Epidermal melanocyte (primary cell): Measurements from ENCODE around the gene MARCHF6.
"Not testable (repeated sequence)": the region's sequence is repeated elsewhere in the genome, so short reads cannot be mapped to it uniquely, and the experiment has no call there.

ENCODE experiments used
- DNase-seq: peaks from one replicate; pipeline ENCODE4 v3.0.0; 2011; ENCODE audit warnings: low spot score; ENCODE audit not compliant: insufficient read length

The MARCHF6 gene

DNA sequence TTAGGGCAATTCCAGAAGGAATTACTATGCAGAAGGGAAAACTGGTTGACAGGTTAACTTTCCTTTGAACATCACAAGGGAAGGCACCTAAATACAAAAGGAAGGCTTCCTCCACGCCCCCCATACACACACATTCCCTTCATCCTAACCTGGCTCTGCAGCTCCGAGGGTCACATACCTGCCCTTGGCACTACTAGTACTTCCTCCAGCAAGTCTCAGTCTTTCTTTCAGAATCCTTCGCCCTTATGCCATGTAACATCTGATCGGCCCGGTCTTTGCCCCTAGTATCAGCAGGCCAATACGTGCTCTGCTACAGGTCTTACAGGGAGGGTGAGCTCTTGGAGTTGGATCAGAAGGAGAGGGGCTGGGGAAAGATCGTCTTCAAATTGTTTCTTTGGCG lies 1.6 kb upstream of the MARCHF6 start:
- no peak for DNase-seq

DNA sequence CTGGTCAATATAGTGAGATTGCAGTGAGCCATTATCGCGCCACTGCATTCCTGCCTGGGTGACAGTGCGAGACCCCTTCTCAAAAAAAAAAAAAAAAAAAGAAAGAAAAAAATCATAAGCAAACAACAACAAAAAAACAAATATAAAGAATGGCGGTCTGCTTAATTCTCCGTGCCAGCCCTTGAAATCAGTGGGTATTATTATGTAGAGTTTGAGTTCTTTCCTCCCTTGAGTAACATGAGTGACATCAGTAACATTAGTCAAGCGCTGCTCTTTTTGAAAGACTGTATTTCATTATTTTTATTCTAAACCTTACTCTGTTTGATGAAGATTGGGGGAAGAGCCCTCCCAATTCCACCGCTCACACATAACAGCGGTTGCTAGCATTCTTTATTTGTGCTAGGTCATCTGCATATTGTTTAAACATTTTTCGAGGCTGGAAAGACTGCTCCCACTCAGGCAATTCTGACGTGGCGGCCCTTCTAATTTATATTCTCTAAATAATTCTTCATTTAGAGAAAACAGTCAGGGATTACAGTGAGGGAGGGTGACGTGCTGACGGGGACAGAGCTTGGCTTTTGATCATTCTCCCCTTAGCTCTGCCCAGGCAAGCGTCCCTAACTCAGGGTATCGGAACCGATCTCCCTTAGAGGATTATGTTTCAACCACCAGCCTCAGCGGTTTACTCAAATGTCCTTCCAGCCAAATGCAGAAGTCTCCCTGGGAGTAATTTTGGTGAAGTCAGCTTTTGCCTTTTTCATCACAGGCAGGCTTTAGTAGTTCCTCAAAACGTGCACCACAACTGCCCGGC lies 860 bp upstream of the MARCHF6 start:
- DNase-seq, result no peak

- no peak for DNase-seq
Measured at GRCh38 chr5:10354048-10354872, 765 bp downstream of the MARCHF6 start.

DNA sequence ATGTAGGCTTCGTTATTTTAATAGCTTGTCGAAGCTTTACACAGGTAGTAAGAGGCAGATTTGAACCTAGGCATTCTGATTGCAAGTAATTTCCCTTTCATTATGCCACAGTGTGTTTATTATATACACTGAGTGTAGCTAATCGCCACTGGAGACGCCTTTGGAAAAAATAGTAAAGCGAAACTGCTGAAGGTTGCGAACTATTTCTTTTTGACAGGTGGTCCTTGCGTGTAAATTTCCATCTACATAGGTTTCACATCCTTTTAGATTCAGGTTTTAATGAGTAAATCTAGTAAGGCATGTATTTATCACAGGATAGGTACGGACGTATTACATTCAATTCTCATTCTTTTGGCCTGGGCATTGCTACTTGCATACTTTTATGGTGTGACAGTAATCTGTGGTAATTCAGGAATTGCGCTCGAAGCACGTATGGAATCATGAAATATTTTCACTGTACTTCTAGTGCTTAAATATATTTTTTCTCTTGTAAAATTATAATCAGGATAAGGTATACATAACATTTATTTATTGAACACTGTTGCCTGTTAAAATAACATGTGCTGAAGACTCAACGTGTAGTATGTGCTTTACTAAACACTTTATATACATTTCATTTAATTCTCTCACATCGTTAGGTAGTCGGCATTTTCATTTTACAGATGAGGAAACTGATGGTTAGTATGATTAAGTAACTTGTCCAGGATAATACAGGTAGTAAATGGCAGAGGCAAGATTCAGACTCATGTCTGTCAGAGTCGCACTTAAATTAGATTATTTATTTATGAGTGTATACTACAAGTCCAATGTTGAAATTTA lies 1.8 kb downstream of the MARCHF6 start:
- DNase-seq, result no peak

GRCh38 chr5:10358999-10359398 lies 5.5 kb downstream of the MARCHF6 start:
- no peak for DNase-seq

- no peak for DNase-seq
Measured at GRCh38 chr5:10360686-10361085, 7.2 kb downstream of the MARCHF6 start.

DNA sequence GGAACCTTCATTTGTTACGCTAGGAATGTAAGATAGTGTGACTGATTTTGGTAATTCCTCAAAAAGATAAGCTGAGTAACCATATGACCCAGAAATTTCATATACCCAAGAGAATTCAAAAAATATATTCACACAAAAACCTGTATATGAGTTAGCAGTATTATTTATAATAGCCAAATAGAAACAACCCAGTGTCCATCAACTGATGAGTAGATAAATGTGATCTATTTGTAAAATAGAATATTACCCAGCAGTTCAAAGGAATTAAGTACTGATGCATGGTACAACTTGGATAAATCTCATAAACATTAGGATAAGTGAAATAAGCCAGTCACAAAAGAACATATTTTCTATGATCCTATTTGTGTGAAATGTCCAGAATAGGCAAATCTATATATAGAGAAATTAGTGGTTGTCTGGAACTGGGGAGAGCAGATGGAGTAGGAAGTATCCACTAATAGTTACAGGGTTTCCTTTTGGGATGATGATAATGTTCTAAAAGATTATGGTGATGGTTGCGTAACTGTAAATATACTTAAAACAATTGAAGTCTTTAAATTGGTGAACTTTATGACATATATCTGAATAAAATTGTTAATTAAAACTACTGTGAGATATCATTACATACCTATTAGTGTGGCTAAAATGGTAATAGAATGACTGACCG lies 10.2 kb downstream of the MARCHF6 start:
- DNase-seq, result no peak

GRCh38 chr5:10364186-10364689 lies 10.7 kb downstream of the MARCHF6 start:
- no peak for DNase-seq

DNA sequence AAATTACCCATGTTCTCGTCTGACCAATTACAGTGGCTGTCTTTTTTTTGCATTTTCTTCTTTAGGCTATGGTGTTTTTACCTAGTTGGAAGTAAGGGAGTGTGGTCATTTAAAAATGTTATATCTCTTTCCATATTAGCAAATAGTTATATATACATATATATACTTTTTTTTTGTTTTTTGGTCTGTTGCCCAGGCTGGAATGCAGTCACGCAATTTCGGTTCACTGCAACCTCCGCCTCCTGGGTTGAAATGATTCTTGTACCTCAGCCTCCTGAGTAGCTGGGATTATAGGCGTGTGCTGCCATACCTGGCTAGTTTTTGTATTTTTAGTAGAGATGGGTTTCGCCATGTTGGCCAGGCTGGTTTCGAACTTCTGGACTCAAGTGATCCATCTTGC lies 12.3 kb downstream of the MARCHF6 start:
- DNase-seq, result no peak

- no peak for DNase-seq
Measured at GRCh38 chr5:10366310-10367272, 13.1 kb downstream of the MARCHF6 start.

GRCh38 chr5:10367579-10367978 lies 14.1 kb downstream of the MARCHF6 start:
- no peak for DNase-seq

- DNase-seq, result no peak
Measured at GRCh38 chr5:10370931-10371330, 17.4 kb downstream of the MARCHF6 start.

- DNase-seq, result not testable (repeated sequence)
Measured at GRCh38 chr5:10371369-10371768, 17.9 kb downstream of the MARCHF6 start.

- DNase-seq, result no peak
Measured at GRCh38 chr5:10372726-10373709, 19.5 kb downstream of the MARCHF6 start.

GRCh38 chr5:10374046-10375022 lies 20.8 kb downstream of the MARCHF6 start:
- DNase-seq, result no peak

DNA sequence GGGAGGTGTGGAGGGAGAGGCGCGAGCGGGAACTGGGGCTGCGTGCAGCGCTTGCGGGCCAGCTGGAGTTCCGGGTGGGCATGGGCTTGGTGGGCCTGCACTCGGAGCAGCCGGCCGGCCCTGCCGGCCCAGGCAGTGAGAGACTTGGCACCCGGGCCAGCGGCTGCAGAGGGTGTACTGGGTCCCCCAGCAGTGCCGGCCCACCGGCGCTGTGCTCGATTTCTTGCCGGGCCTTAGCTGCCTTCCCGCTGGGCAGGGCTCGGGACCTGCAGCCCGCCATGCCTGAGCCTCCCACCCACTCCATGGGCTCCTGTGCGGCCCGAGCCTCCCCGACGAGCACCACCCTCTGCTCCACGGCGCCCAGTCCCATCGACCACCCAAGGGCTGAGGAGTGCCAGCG lies 21.7 kb downstream of the MARCHF6 start:
- DNase-seq, result not testable (repeated sequence)

DNA sequence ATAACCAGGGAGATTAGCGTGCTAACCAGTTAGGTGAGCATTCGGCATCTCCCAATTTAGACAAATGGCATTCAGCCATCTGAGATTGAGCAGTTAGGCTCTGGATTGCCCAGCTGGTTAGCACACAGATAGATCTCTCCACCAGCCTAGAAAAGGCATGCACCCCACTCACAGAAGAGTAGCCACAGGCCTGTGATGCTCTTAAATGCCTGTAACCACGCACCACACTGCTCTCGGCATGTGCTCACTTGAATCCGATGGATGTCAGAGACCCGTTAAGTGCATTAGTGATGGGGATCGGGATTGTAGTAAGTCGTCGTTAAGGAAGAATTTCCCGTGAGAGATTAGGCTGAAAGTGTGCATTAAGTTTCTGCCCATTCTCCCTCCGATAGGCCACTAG lies 23.0 kb downstream of the MARCHF6 start:
- DNase-seq, result no peak
